WERI-Rb-1 (cell line): ENCODE data around the gene TEX9.

Source experiments
- DNase-seq: peaks from one replicate; pipeline ENCODE4 v3.0.0-alpha.2; 2020
- H3K27ac ChIP-seq: fragments of 250-450 bp; sonication (Bioruptor Pico); 2 replicates; pipeline ENCODE4 v1.5.1; 2020; ENCODE audit warnings: mild to moderate bottlenecking, moderate library complexity
- H3K27me3 ChIP-seq: fragments of 250-450 bp; sonication (Bioruptor Pico); 2 replicates; pipeline ENCODE4 v1.5.1; 2021; ENCODE audit warnings: mild to moderate bottlenecking, low read depth, moderate library complexity; ENCODE audit not compliant: insufficient read depth, severe bottlenecking
- H3K36me3 ChIP-seq: fragments of 250-450 bp; sonication (Bioruptor Pico); 2 replicates; pipeline ENCODE4 v1.5.1; 2020; ENCODE audit warnings: mild to moderate bottlenecking, moderate library complexity
- H3K4me3 ChIP-seq: 2 replicates; pipeline ENCODE4 v1.5.1; 2011; ENCODE audit warnings: low read depth, mild to moderate bottlenecking, control low read depth, low read length
- H3K9me3 ChIP-seq: fragments of 250-450 bp; sonication (Bioruptor Pico); 2 replicates; pipeline ENCODE4 v1.5.1; 2021; ENCODE audit warnings: mild to moderate bottlenecking, moderate library complexity; ENCODE audit not compliant: severe bottlenecking
- CTCF ChIP-seq: IDR thresholded peaks from 2 replicates; pipeline ENCODE4 v1.5.1; 2011; ENCODE audit warnings: low read depth, mild to moderate bottlenecking, control low read depth, inconsistent platforms, low read length

TEX9 gene

GRCh38 chr15:56440214-56440770, 75.1 kb downstream of the TEX9 start:
- DNase-seq = no peak

GRCh38 chr15:56442354-56442753, 77.1 kb downstream of the TEX9 start:
- no peak for TF ChIP-seq CTCF
- Histone ChIP-seq H3K36me3 (peaks cover 6% of the 10 kb centered on the region), H3K27ac (no peak overlapping the region), H3K4me3 (no peak overlapping the region), H3K9me3 (no peaks in the 10 kb centered on the region), H3K27me3 (no peaks in the 10 kb centered on the region)
- DNase-seq = no peak

More at GRCh38 chr15:56440214-56440770, 75.1 kb downstream of the TEX9 start:
- Histone ChIP-seq H3K36me3 (peaks cover 4% of the 10 kb centered on the region; the same call in 1 of the 2 replicates), H3K27me3 (no peaks in the 10 kb centered on the region), H3K9me3 (no peaks in the 10 kb centered on the region), H3K4me3 (no peak overlapping the region), H3K27ac (no peak overlapping the region)
- no peak for TF ChIP-seq CTCF

- no peak for DNase-seq
- H3K9me3 ChIP-seq = no peaks in the 10 kb centered on the region
- H3K27ac ChIP-seq = no peak overlapping the region
- H3K27me3 ChIP-seq = no peaks in the 10 kb centered on the region
- H3K36me3 ChIP-seq = peaks cover 6% of the 10 kb centered on the region
- no peak overlapping the region for H3K4me3 ChIP-seq
- TF ChIP-seq CTCF = no peak
Observed at GRCh38 chr15:56445746-56446145, 80.5 kb downstream of the TEX9 start.

GRCh38 chr15:56454836-56455235, 89.6 kb downstream of the TEX9 start:
- H3K27ac ChIP-seq = no peak overlapping the region
- no peak for TF ChIP-seq CTCF

GRCh38 chr15:56456229-56456628, 91.0 kb downstream of the TEX9 start:
- no peaks in the 10 kb centered on the region for H3K9me3 ChIP-seq
- no peak for DNase-seq
- TF ChIP-seq CTCF = no peak
- H3K27me3 ChIP-seq = no peaks in the 10 kb centered on the region
- no peak overlapping the region for H3K4me3 ChIP-seq
- H3K36me3 ChIP-seq = no peaks in the 10 kb centered on the region
- H3K27ac ChIP-seq = no peak overlapping the region

More at GRCh38 chr15:56454836-56455235, 89.6 kb downstream of the TEX9 start:
- Histone ChIP-seq H3K27me3 (no peaks in the 10 kb centered on the region), H3K36me3 (no peaks in the 10 kb centered on the region), H3K4me3 (no peak overlapping the region), H3K9me3 (no peaks in the 10 kb centered on the region)
- no peak for DNase-seq

- H3K4me3 ChIP-seq = no peak overlapping the region
- H3K27ac ChIP-seq = no peak overlapping the region
- no peak for TF ChIP-seq CTCF
- no peaks in the 10 kb centered on the region for H3K27me3 ChIP-seq
- no peak for DNase-seq
- no peaks in the 10 kb centered on the region for H3K36me3 ChIP-seq
- H3K9me3 ChIP-seq = no peaks in the 10 kb centered on the region
Observed at GRCh38 chr15:56459096-56459495, 93.9 kb downstream of the TEX9 start.
